NB4 (cell line): ENCODE results near the gene GBP7.
"Not testable (repeated sequence)": the region's sequence is repeated elsewhere in the genome, so short reads cannot be mapped to it uniquely, and the experiment has no call there.

ENCODE experiments used
- DNase-seq: peaks from one replicate; pipeline ENCODE4 v3.0.0; 2010; ENCODE audit warnings: low read depth
- H3K4me3 ChIP-seq: one replicate; pipeline ENCODE4 v1.5.1; 2011; ENCODE audit warnings: mild to moderate bottlenecking, low read depth, low read length, moderate library complexity
- CTCF ChIP-seq: IDR thresholded peaks from one replicate; pipeline ENCODE4 v1.5.1; 2012; ENCODE audit warnings: low read depth, low read length
- MAX ChIP-seq: IDR thresholded peaks from 2 replicates; pipeline ENCODE4 v1.6.1; 2011; ENCODE audit warnings: low read depth, low read length
- MYC ChIP-seq: IDR thresholded peaks from 2 replicates; pipeline ENCODE4 v1.6.1; 2011; ENCODE audit warnings: low read depth, low read length
- POLR2A ChIP-seq: IDR thresholded peaks from 2 replicates; pipeline ENCODE4 v1.6.1; 2011; ENCODE audit warnings: mild to moderate bottlenecking; ENCODE audit not compliant: insufficient read length; ENCODE audit errors: extremely low read depth

Gene GBP7

GRCh38 chr1:89129911-89130310 is 45.9 kb downstream of the GBP7 start:
- no peak overlapping the region for H3K4me3 ChIP-seq
- no peak for TF ChIP-seq POLR2A
- no peak for TF ChIP-seq MAX
- no peak for TF ChIP-seq CTCF
- no peak for TF ChIP-seq MYC
- DNase-seq, result no peak

- not testable (repeated sequence) for DNase-seq, H3K4me3 ChIP-seq
Measured at GRCh38 chr1:89128003-89128458, 47.8 kb downstream of the GBP7 start.

- not testable (repeated sequence) for H3K4me3 ChIP-seq
- DNase-seq, result peak; percentile 71
Measured at GRCh38 chr1:89126602-89127565, 48.9 kb downstream of the GBP7 start.

- TF ChIP-seq POLR2A (no peak), MYC (no peak), MAX (no peak; the same call in 1 of the 2 replicates), CTCF (no peak)
- DNase-seq, result peak; percentile 84
- H3K4me3 ChIP-seq, result peak within 1 kb of the TSS; percentile 69
Measured at GRCh38 chr1:89125913-89126580, 49.8 kb downstream of the GBP7 start, which contains the start of gene GBP2. TSS of gene GBP2 (minus strand) at chr1:89126114. CDS start at chr1:89121966, 4,148 bp downstream.

GRCh38 chr1:89125240-89125912 is 50.4 kb downstream of the GBP7 start:
- DNase-seq, result no peak
- H3K4me3 ChIP-seq, result peak overlapping the region; percentile 69
- TF ChIP-seq POLR2A, result no peak
- TF ChIP-seq MAX, result no peak
- TF ChIP-seq CTCF, result no peak
- TF ChIP-seq MYC, result no peak

- H3K4me3 ChIP-seq, result no peak overlapping the region
- TF ChIP-seq MYC (no peak), CTCF (no peak), MAX (no peak)
- no peak for DNase-seq
Measured at GRCh38 chr1:89121641-89122040, 54.2 kb downstream of the GBP7 start.
